A673 (cell line): ENCODE results near the gene EFNA5. TPM values are rescaled to one million over a fixed set of nuclear protein-coding genes. Genes with fewer than 3 reads are reported as not detected.

Source experiments
- BruUV-seq: library from RNA; stranded (reverse); fragments of 400-500 nt; replicated peaks from 2 replicates; lab custom pipeline; 2021; lab: Mats Ljungman, UMichigan
- CTCF ChIA-PET: fragments of 300-600 bp; sonication (Branson Sonifier 250); formaldehyde crosslinking; loops from one replicate; lab custom pipeline; 2022; ENCODE audit warnings: antibody characterized with exemption; lab: Charles Lee
- POLR2A ChIA-PET: fragments of 300-600 bp; sonication (Branson Sonifier 250); formaldehyde crosslinking; loops from one replicate; lab custom pipeline; 2022; ENCODE audit warnings: antibody characterized with exemption; ENCODE audit not compliant: low non-redundant PET; lab: Charles Lee
- DNase-seq: peaks from one replicate; pipeline ENCODE4 v3.0.0-alpha.2; 2015; ENCODE audit warnings: low spot score
- H3K27ac ChIP-seq: fragments of 200-600 bp; sonication (generic); 2 replicates; pipeline ENCODE4 v1.5.1; 2016; ENCODE audit warnings: mixed run types, low read depth, mild to moderate bottlenecking, mixed read lengths, antibody characterized with exemption, low read length; ENCODE audit not compliant: poor library complexity, severe bottlenecking
- H3K27me3 ChIP-seq: fragments of 200-600 bp; sonication (generic); replicated peaks from 2 replicates; pipeline ENCODE4 v1.6.1; 2017; ENCODE audit warnings: mixed run types, low read depth, mild to moderate bottlenecking, mixed read lengths, antibody characterized with exemption, low read length; ENCODE audit not compliant: insufficient read depth, poor library complexity
- H3K36me3 ChIP-seq: fragments of 200-600 bp; sonication (generic); 2 replicates; pipeline ENCODE4 v1.6.1; 2016; ENCODE audit warnings: mixed run types, mild to moderate bottlenecking, mixed read lengths, antibody characterized with exemption, low read length; ENCODE audit not compliant: insufficient read depth, poor library complexity, severe bottlenecking
- H3K4me1 ChIP-seq: fragments of 200-600 bp; sonication (generic); 2 replicates; pipeline ENCODE4 v1.6.1; 2017; ENCODE audit warnings: mixed run types, mild to moderate bottlenecking, mixed read lengths, antibody characterized with exemption, low read length; ENCODE audit not compliant: insufficient read depth, poor library complexity, severe bottlenecking
- H3K4me3 ChIP-seq: fragments of 200-600 bp; sonication (generic); 2 replicates; pipeline ENCODE4 v1.5.1; 2016; ENCODE audit warnings: low read depth, mixed run types, mild to moderate bottlenecking, mixed read lengths, low read length; ENCODE audit not compliant: poor library complexity, severe bottlenecking
- H3K9me3 ChIP-seq: fragments of 200-600 bp; sonication (generic); 2 replicates; pipeline ENCODE4 v1.6.1; 2016; ENCODE audit warnings: mixed run types, low read depth, mild to moderate bottlenecking, mixed read lengths, antibody characterized with exemption, low read length; ENCODE audit not compliant: poor library complexity, severe bottlenecking
- CTCF ChIP-seq: fragments of 300-800, 200-600 bp; sonication (generic); conservative IDR thresholded peaks from 2 replicates; pipeline ENCODE4 v1.5.1; 2017; ENCODE audit warnings: low read depth, mild to moderate bottlenecking, antibody characterized with exemption, low read length, moderate library complexity, mixed read lengths
- EZH2 ChIP-seq: fragments of 200-600 bp; sonication (generic); IDR thresholded peaks from 2 replicates; pipeline ENCODE4 v1.6.1; 2017; ENCODE audit warnings: borderline replicate concordance, low read depth, mild to moderate bottlenecking, mixed read lengths, antibody characterized with exemption, low read length; ENCODE audit not compliant: poor library complexity, severe bottlenecking
- intact Hi-C: fragments of 100-400 bp; cut with micrococcal nuclease; formaldehyde crosslinking; loops from one replicate; pipeline ENCODE4 v1.10.0; 2022; ENCODE audit not compliant: unreplicated experiment
- total RNA-seq: library from RNA; stranded (reverse); gene quantifications from 2 replicates; pipeline ENCODE4 v1.2.3, GENCODE V29; 2021

EFNA5 gene
- total RNA-seq, 1 experiment from 2014 or later = 16.7 TPM

DNA sequence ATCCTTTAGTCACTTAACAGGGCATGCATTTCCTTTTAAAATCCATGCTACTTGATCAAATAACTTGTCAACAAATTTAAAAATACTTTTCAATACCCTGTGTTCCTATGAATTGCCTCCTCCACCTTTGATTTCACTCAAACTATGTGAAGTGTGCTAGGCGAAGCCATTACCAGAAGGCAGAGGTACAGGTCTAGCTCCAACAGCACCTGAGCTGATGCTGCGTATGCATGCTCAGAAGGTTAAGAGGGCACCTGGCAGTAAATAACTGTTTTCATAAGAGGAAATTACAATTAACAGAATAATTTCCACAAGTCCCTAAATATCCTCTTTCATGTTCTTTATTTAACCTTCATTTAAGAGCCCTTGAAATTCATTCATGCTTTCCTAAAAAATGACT is 251.8 kb downstream of the EFNA5 start:
- no peaks in the 10 kb centered on the region for H3K4me1 ChIP-seq
- ChIA-PET CTCF (no interaction called here), POLR2A (no interaction called here)
- no peak overlapping the region for H3K27ac ChIP-seq
- H3K4me3 ChIP-seq = no peak overlapping the region
- intact Hi-C loops = no loop called here
- no peaks in the 10 kb centered on the region for H3K36me3 ChIP-seq
- H3K27me3 ChIP-seq = no peaks in the 10 kb centered on the region
- DNase-seq = no peak
- no peaks in the 10 kb centered on the region for H3K9me3 ChIP-seq
- BruUV-seq = no TSS peak
- no peak for TF ChIP-seq EZH2
- TF ChIP-seq CTCF = no peak

DNA sequence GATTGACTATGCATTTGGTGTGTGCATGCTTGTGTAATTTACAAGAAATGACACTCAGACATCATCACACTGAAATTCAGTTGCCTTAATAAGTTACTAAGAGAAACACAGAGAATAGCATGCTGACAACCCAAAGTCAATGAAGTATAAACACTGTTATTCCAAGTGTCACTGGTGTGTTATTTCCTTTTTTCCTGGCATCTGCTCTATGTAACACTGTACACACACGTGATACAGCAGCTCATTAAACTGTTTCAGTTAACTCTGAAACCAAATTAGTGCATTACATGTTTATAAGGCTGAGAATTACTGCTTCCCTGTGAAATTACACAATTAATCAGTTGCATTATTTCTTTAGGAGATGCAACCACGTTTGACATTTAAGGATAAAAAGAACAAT is 252.7 kb downstream of the EFNA5 start:
- POLR2A ChIA-PET = no interaction called here
- BruUV-seq = no TSS peak
- Histone ChIP-seq H3K36me3 (no peaks in the 10 kb centered on the region), H3K9me3 (no peaks in the 10 kb centered on the region), H3K4me3 (no peak overlapping the region), H3K4me1 (no peaks in the 10 kb centered on the region), H3K27me3 (no peaks in the 10 kb centered on the region), H3K27ac (no peak overlapping the region)
- intact Hi-C loops = no loop called here
- CTCF ChIA-PET = no interaction called here
- no peak for TF ChIP-seq CTCF
- no peak for TF ChIP-seq EZH2
- DNase-seq = no peak

- no peak overlapping the region for H3K4me3 ChIP-seq
- no peaks in the 10 kb centered on the region for H3K4me1 ChIP-seq
- no peaks in the 10 kb centered on the region for H3K27me3 ChIP-seq
- no peak for TF ChIP-seq CTCF
- TF ChIP-seq EZH2 = no peak
- ChIA-PET POLR2A (no interaction called here), CTCF (no interaction called here)
- BruUV-seq = no TSS peak
- DNase-seq = no peak
- H3K27ac ChIP-seq = no peak overlapping the region
- no peaks in the 10 kb centered on the region for H3K36me3 ChIP-seq
- no peaks in the 10 kb centered on the region for H3K9me3 ChIP-seq
- intact Hi-C loops = no loop called here
Observed at GRCh38 chr5:107415762-107416161, 255.0 kb downstream of the EFNA5 start.
